ENCODE measurements around the gene NACC2. TPM values are rescaled to one million over a fixed set of nuclear protein-coding genes. Genes with fewer than 3 reads are reported as not detected.

Gene NACC2
- total RNA-seq, 4 donors from 2014 or later: 45.6 to 55.7 (median 49.8) TPM

DNA sequence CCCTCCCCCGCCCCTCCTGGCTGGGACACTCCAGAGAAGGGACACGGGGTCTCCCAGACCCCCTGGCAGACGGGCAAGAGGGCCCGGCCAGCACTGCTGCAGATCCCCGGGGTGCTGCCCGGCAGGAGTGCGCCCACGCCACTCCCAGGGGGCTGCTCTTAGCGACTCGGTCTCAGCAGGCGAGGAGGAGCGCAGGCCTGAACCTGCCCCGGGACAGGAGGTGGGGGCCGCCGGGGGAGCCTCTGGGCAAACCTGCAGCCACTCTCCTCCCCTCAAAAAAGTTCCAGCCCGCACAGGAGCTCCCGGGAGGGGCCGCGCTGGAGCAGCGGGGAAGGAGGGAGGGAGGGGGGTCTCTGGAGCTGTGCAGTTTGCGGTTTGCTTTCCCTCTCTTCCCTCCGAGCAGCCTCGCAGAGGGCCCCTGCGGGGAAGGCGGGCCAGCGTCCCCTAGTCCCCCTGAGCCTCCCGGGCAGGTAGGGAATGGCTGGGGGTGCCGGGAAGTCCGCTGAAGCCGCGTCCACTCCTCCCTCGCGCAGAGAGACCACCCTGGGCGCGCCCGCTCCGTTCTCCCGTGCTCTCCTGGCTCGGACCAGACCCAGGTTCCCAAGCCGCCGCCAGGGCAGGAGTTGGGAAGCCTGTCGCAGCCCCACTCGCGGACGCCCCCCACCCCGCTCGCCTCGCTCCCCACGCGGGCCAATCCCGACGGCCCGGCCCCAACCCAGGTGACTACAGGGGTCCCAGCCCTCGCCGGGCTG is 44.2 kb downstream of the NACC2 start:
- DNase-seq (ENCODE audit: low spot score in 2 of 2): no peak
- WGBS, 2 donors: 0 to 15% methylated on average over 8 to 38 of the region's 55 CpGs
- no peak for TF ChIP-seq EP300 (IDR thresholded peaks at IDR 0.05)
- TF ChIP-seq, protein P1, sequence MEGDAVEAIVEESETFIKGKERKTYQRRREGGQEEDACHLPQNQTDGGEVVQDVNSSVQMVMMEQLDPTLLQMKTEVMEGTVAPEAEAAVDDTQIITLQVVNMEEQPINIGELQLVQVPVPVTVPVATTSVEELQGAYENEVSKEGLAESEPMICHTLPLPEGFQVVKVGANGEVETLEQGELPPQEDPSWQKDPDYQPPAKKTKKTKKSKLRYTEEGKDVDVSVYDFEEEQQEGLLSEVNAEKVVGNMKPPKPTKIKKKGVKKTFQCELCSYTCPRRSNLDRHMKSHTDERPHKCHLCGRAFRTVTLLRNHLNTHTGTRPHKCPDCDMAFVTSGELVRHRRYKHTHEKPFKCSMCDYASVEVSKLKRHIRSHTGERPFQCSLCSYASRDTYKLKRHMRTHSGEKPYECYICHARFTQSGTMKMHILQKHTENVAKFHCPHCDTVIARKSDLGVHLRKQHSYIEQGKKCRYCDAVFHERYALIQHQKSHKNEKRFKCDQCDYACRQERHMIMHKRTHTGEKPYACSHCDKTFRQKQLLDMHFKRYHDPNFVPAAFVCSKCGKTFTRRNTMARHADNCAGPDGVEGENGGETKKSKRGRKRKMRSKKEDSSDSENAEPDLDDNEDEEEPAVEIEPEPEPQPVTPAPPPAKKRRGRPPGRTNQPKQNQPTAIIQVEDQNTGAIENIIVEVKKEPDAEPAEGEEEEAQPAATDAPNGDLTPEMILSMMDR (IDR thresholded peaks at IDR 0.05): no peak
- TF ChIP-seq POLR2A (IDR thresholded peaks at IDR 0.05): no peak
- Histone ChIP-seq H3K4me1 (peaks cover 0 to 98% (median 54%) of the 10 kb centered on the region in 4 donors), H3K27ac (peak overlapping the region; percentile 24 to 91 (median 79)), H3K27me3 (no peaks in the 10 kb centered on the region), H3K4me3 (peak overlapping the region; percentile 54 to 58 (median 55)), H3K9me3 (no peaks in the 10 kb centered on the region), H3K36me3 (peaks cover 0 to 39% (median 0%) of the 10 kb centered on the region in 3 donors)

DNA sequence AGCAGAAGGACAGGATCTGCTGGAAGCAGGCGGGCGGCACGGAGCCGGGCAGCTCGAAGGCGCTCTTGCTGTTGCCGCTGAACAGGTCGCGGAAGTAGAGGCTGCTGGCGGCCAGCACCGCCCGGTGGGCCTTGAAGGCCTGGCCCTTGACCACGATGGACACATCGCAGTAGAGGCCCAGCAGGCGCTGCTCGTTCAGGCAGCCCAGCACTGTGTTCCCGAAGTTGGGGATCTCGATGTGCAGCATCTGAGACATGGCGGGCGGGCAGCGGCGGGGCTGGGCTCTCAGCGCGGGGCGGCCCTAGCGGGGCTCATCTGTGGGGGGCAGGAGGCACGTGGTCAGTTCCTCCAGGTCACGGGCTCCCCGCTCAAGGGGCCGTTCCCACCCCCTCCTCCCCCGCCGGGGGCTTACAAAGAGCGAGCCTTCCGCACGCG is 44.8 kb downstream of the NACC2 start:
- peaks cover 0 to 43% (median 0%) of the 10 kb centered on the region in 3 donors for H3K36me3 ChIP-seq
- H3K27ac ChIP-seq: peak overlapping the region in 3 of 4 donors; percentile 74 to 91 (median 84)
- 47 to 66% methylated on average over 22 to 30 of the region's 36 CpGs for WGBS, 2 donors
- H3K4me1 ChIP-seq: peaks cover 0 to 98% (median 54%) of the 10 kb centered on the region in 4 donors
- H3K27me3 ChIP-seq: no peaks in the 10 kb centered on the region
- TF ChIP-seq EP300 (IDR thresholded peaks at IDR 0.05): peak in 1 of 2 donors; percentile 8
- TF ChIP-seq, protein P1 (IDR thresholded peaks at IDR 0.05): no peak
- H3K4me3 ChIP-seq: peak overlapping the region; percentile 54 to 58 (median 55)
- no peak for DNase-seq (ENCODE audit: low spot score in 2 of 2)
- H3K9me3 ChIP-seq: no peaks in the 10 kb centered on the region

GRCh38 chr9:136049491-136050265 is 45.4 kb downstream of the NACC2 start:
- H3K36me3 ChIP-seq: peaks cover 0 to 49% (median 0%) of the 10 kb centered on the region in 3 donors

DNA sequence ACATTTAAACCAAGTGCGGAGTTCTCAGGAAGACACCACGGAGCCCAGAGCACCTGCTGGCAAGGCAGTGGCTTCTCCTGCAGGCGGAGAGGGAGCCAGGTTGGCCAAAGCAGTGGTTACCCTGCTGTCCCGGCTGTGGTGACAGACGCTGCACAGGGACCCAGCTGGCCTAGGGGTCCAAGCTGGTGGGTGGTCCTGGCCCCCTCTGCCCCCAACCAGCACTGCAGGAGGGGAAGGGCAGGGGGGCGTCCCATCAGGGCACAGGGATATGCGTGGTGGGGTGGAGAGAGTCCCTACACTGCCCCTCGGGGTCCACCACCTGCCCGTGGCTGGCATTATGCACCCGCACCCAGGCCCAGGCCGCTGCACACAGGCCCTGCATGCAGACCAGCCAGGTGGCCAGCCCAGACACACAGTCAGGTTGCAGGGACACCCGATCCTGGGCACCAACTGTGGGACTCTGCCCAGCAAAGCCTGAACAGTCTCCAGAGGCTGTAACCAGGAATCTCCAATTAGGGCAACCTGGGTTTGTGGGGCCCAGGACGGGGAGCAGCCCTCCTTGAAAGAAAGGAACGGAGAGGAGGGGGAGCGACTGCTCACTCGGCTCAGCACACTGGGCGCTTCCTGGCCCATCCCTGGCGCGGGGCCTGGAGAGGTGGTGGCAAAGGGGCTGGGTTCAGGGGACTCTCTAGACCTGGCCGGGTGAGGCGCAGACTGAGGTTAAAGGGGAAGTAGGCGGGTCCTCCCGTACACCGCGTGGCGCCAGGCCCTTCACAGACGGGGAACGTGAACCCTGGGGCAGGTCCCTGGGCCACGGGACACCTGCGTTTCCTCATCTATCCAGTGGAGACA is 46.3 kb downstream of the NACC2 start:
- no peaks in the 10 kb centered on the region for H3K27me3 ChIP-seq
- no peak overlapping the region for H3K4me3 ChIP-seq
- peaks cover 0 to 96% (median 47%) of the 10 kb centered on the region in 4 donors for H3K4me1 ChIP-seq
- H3K9me3 ChIP-seq: no peaks in the 10 kb centered on the region
- TF ChIP-seq POLR2A (IDR thresholded peaks at IDR 0.05): no peak
- TF ChIP-seq, protein P1 (IDR thresholded peaks at IDR 0.05): no peak
- TF ChIP-seq EP300 (IDR thresholded peaks at IDR 0.05): no peak
- DNase-seq (ENCODE audit: low spot score in 2 of 2): no peak
- H3K27ac ChIP-seq: peak overlapping the region in 2 of 4 donors; percentile 84 to 91
- 75 to 83% methylated on average over 22 to 28 of the region's 30 CpGs for WGBS, 2 donors
- H3K36me3 ChIP-seq: peaks cover 0 to 58% (median 0%) of the 10 kb centered on the region in 3 donors

More at GRCh38 chr9:136049491-136050265, 45.4 kb downstream of the NACC2 start:
- TF ChIP-seq, protein P1 (IDR thresholded peaks at IDR 0.05): no peak
- TF ChIP-seq POLR2A (IDR thresholded peaks at IDR 0.05): no peak
- TF ChIP-seq EP300 (IDR thresholded peaks at IDR 0.05): no peak
- peaks cover 0 to 98% (median 52%) of the 10 kb centered on the region in 4 donors for H3K4me1 ChIP-seq
- H3K27me3 ChIP-seq: no peaks in the 10 kb centered on the region
- 91 to 95% methylated on average over 42 to 53 of the region's 65 CpGs for WGBS, 2 donors
- H3K9me3 ChIP-seq: no peaks in the 10 kb centered on the region
- H3K27ac ChIP-seq: peak overlapping the region in 2 of 4 donors; percentile 84 to 91
- DNase-seq (ENCODE audit: low spot score in 2 of 2): no peak
- H3K4me3 ChIP-seq: peak overlapping the region in 2 of 4 donors; percentile 54 to 58
